GM21360 (cell line): ENCODE data around the gene DRD2.

Experiments used
- ATAC-seq: cut with Tn5 transposase; IDR thresholded peaks from one replicate; pipeline ENCODE4 v1.9.1; 2021; ENCODE audit warnings: mild to moderate bottlenecking, moderate library complexity; ENCODE audit not compliant: unreplicated experiment

Gene DRD2

DNA sequence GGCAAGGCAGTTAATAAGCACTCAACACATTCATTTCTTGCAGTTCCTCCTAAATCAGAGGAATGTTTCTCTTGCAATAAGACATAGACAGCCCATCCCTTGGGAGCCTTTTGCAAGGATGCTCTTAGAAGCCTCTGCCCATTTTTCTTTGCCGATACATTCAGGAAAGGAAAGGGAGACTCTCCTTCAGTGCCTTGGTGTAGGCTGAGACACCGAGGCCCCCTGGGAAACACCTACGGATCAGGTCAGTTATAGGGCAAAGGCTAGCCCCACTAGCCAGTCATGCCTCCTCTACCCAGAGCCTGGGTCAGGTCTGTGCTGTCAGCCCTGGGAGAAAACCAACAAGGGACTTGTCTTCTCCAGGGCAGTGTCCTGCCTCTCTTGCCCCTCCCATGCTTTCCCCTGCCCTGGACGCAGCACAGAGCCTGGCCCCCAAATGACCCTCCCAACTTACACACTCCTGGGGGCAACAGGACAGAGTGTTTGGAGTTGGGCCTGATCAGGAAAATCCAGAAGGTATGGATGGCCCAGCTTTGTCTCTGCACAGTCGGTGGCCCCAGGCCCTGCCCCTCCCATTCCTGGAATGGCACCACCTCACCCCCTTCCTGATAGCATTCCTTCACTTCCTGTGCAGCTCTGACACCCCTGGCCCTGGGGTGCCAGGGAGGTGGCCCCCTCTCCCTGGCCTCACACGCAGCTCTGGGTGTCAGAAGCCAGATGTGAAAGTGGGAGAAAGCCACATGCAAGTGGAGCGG lies 69.3 kb downstream of the DRD2 start:
- no peak for ATAC-seq

DNA sequence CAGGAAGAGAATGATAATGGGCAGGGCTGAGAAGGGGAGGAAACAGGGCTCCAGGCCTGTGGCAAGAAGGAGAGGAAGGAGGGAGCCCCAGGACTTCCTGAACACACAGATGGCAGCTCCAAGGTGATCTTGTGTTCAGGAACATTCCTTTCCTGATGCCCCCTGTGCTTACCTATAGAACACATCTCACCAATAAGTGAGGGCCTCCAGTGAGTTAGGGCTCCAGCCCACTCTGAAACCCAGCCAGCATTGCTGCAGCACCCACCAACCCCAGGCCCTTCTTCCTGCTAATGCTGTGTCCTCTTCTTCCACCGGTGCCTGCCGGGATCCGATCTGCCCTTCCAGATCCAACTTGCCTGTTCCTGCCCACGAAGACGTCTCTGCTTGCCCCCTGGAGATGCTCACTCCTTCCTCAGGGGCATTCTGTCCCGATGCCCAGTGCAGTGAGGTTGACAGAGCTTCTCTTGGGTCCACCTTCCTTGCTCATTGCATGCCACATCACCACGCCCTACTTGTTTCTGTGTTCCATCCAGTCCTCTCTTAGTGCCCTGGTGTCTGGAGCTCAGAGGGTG lies 70.3 kb downstream of the DRD2 start:
- ATAC-seq, result no peak

DNA sequence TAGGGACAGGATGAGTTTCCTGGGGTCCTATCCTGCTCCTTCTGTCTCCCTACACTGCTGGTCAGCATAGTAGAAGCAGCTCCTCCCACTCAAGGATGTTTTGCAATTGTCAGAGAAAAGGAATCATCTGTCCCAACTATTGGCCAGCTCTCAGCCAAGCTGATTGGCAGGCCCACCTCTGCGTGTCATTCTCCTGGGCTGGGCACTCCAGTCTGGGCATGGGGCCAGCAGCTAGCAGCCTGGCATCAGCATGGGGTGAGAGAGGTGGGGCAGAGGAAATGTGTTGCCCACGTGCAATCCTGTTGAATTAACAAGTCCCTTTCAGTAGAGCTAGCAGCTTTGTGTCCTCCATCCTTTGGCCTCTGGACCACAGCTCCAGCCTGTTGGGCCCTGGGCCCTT lies 73.5 kb downstream of the DRD2 start:
- no peak for ATAC-seq

DNA sequence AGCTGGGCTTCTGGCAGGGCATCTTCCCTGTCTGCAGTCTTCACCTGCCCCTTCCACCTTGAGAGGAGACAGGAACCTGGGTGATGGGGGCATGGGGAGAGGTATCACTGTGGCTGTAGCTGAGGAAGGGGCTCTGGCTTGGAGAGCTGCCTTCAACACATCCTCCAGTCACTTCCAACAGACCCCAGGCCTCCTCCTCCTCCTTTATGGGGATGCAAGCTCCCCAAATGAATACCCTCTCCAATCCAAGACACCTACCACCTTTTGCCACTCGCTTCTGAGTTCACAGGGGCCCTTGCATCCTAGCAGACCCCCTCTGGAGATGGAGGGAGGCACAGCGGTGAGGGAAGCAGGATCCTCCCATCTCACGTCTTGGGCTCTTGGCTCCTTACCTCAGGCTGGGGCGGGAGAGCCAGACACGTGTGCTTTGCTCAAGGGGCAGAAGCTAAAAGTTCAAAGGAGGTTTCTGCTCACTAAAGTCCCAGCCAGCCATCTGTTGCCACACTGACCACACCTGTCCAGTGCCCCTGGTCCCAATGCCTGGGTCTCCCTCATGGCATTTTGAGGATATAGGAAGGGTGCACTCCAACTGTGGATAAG lies 74.5 kb downstream of the DRD2 start:
- ATAC-seq, result no peak

DNA sequence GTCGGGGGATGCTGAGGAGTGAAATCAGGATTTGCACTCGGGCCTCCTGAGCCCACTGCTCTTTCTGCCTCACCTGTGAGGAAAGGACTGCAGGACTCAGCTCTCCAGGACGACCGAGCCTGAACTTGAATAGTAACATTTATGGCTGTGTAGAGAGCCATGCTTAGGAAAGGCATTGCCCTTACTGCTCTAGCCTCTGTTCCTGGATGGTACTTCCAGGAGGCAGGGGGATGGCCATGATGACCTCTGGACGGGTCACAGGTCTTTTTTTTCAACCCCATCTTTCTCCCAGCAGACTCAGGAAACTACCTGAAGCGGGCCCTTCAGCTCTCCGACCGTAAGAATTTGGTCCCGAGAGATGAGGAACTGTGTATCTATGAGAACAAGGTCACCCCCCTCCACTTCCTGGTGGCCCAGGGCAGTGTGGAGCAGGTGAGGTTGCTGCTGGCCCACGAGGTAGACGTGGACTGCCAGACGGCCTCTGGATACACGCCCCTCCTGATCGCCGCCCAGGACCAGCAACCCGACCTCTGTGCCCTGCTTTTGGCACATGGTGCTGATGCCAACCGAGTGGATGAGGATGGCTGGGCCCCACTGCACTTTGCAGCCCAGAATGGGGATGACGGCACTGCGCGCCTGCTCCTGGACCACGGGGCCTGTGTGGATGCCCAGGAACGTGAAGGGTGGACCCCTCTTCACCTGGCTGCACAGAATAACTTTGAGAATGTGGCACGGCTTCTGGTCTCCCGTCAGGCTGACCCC lies 76.3 kb downstream of the DRD2 start:
- ATAC-seq, result no peak

DNA sequence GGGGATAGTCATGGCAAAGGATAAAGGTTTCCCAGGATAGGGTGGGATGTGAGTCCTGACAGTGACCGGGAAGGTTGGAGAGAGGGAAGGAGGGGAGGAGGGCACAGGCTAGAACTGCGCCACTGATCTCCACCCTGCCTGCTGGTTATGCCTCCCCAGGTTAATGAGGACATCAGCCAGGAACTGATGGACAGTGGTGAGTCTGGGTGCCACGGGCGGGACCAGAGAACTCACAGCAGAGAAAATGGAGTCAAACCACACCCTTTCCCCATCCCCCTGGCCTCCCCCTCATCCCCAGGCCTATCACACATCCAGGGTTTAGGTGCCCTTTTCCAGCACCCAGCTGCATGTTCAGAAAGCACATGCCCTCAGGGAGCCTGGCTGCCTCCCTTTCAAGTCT lies 77.4 kb downstream of the DRD2 start:
- no peak for ATAC-seq

DNA sequence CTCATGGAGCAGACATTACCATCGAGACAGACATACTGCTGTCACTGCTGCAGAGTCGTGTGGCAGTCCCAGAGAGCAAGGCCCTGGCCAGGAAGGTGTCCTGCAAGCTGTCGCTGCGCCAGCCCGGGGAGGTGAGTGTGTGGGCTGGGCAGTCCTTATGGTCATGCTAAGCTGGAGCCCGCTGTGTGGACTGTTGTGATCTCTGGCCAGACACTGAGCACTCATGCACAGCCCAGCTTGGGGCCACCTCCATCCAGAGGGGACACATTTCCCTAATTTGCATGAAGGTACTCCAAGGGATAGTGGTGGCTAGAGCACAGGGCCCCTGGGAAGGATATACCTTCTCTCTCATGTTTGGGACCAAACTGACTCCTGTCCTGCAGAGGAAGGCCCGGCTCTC lies 78.0 kb downstream of the DRD2 start:
- ATAC-seq, result no peak

DNA sequence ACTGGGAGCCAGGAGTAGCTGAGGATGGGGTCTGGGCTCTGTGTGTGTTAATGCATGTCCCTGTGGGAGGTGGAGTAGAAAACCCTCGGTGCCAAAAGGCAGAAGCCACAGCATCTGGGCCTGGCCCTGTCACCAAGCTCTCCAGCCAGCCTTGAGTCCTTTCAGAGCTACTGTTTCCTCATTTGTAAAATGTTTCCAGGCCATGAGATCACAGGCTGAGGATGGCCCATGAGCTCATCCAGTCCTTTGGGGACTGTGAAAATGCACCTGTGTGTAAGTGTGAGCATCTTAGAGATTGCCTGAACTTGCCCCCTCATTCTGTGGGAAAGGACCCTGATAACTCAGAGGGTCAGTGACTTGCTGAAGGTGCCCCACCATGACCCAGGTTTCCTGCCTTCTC lies 78.5 kb downstream of the DRD2 start:
- ATAC-seq, result no peak

DNA sequence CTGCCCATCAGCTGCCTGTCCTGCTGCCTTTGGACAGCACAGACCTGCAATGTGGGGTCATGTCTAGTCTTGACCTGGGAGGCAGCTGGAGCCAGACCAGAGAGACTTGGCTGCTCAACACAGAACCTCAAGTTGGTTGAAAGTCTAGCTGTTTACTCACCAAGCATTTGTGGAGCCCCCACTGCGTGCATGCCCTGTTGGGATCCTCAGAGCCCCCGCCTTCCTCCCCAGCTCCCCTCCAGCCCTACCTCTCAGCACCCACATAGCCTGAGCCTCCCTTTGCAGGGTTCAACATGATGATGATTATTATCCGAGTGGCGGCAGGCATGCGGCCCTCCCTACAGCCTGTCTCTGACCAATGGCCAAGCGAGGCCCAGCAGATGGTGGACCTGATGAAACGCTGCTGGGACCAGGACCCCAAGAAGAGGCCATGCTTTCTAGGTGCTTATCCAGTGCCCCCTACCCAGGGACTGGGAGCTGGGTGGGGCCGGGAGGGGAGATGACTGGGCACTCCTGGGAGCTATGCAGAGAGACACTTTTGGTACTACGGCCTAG lies 79.3 kb downstream of the DRD2 start:
- no peak for ATAC-seq

DNA sequence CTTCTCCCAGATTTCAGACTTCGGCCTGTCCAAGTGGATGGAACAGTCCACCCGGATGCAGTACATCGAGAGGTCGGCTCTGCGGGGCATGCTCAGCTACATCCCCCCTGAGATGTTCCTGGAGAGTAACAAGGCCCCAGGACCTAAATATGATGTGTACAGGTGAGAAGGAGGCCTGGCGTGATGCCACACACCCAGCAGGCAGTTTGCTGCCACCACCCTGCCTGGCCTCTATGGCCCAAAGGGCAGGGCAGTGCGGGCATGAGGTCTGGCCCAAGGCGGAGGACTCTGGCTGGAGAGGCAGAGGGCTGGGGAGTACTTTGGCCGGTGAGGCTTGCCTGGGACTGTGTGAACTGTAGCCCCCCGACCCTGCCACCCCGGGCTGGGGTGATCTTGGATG lies 80.3 kb downstream of the DRD2 start:
- ATAC-seq, result no peak

DNA sequence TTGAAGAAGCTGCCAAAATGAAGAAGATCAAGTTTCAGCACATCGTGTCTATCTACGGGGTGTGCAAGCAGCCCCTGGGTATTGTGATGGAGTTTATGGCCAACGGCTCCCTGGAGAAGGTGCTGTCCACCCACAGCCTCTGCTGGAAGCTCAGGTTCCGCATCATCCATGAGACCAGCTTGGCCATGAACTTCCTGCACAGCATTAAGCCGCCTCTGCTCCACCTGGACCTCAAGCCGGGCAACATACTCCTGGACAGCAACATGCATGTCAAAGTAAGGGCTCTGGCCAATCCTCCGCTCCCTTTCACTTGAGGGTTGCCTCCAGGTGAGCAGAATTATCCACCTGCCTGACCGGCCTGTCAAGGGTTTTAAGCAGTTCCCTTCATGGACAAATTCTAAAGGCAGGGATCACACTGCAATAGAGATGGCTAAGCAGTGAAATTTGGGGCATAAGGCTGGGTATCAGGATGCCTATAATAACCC lies 81.7 kb downstream of the DRD2 start:
- no peak for ATAC-seq

DNA sequence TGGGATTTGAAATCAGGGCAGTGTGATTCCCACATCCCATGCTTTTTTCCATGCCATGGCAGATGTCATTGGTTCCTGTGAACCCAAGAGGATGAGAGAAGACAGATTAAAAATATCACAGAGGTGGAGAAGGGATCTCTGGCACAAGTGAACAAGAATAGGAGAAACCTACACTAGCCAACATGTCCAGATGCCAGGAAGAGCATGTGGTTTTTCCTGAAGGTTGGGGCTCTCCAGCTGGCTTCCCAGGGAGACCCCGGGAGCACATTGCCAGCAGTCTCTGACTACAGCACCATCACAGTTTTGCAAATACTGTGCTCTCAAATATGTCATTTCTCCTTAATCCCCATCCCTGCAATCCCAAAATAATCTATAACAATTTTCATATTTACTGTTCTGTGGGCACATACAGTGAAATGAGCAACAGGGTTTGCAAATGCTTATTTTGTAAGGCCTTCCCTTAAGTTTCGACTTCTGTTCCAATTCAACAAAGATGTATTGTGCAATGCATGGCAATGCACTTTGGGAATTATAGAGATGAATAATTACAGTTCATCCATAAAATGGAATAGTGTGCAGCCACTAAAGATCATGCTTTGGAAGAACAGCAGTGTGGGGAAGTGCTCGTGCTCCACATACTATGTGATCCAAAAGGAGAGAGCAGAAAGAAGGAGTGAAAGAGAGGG lies 82.8 kb downstream of the DRD2 start:
- ATAC-seq, result no peak

DNA sequence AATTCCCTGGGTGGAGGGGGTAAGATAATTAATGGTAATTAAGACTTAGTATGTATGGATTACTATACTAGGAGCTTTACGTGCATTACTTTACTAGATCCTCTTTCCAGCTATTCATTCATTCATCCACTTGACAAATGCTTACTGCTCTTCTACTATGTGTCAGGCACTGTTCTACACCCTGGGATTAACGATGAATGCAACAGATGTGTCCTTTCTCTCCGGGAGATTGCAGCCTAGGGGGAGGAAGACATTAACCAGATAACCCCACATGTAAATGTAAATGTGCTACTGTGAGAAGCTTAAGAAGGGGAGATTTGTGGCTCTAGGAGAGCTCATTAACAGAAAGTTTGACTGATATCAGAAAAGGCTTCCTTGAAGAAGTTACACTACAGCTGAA lies 85.9 kb downstream of the DRD2 start:
- ATAC-seq, result no peak

DNA sequence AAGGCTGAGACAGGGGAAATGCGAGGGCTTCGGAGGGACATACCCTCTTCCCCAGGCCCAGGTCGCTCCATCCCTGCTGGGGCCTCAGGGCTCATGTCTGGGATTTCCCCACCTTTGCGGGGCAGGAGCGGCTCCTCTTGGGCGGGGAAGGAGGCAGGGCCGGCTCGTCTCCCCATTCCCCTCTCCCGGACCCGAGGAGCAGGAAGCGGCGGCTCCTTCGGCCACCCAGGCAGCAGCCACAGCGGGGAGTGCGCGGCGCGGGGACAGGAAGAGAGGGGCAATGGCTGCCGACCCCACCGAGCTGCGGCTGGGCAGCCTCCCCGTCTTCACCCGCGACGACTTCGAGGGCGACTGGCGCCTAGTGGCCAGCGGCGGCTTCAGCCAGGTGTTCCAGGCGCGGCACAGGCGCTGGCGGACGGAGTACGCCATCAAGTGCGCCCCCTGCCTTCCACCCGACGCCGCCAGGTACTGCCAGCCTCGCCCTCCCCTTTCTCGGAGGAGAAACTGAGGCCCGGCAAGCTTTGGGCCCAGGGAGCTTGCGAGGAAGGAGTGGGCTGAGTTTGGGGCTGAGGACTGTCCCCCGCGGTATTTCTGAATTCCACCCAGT lies 87.5 kb downstream of the DRD2 start, which contains the start of gene ANKK1:
Gene ANKK1 (plus strand): TSS at position 175 of the 607 bp plus-strand sequence. CDS start 106 bp downstream, at position 281.
- no peak for ATAC-seq

DNA sequence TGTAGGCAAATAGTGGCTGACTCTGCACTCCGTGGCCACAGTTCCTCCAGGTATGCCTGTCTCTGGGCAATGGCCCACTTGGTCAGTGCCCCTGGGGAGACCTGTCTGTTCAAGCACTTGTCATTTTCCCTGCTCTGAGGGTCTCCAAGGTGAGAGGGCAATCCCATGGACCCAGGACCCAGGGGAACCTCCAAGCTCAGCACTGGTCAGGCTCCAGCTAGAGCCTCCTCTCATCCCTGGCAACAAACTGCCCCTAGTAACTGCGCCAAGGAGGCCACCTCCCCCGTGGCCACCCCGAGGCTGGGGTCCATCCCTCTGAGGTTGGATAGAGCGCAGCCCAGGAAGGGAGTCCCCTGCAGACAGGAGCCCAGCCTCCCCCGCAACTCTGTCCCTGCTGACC lies 88.3 kb downstream of the DRD2 start:
- no peak for ATAC-seq

DNA sequence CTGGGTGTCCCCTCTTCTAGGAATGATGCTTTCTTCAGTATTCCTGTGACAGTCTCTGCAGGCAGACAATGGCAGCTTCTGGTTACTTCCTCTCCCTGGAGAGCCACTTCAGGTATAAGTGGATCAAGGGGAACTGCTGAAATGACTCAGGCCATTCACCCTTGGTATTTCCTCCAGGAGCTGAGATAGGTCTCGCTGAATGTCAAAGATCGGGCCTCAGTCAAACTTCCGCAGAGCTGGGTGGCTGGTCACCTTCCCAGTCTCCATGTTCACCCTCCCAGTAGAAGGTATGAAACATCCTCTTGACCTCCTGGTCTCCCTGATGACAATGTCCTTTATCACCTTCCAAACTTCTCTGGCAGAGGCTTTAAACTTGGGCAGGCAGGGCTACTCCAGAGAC lies 89.4 kb downstream of the DRD2 start:
- ATAC-seq, result no peak

DNA sequence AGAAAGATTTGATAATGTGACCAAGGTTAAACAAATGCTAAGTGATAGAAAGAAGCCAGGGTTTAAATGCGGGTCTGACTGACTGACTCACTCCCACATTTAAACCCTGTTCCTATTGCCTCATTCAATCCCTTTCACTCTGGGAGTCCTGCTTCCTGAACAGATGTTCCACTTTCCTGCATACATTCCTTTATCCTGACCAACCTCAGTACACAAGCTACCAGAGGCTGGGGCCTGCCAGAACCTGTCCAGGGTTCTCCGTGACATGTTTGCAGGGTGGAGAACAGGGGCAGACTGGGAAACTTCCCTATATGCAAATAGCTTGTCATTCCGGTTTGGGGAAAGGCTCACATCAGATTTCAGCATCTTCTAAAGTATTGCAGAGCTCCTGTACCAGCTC lies 90.6 kb downstream of the DRD2 start:
- ATAC-seq, result no peak

DNA sequence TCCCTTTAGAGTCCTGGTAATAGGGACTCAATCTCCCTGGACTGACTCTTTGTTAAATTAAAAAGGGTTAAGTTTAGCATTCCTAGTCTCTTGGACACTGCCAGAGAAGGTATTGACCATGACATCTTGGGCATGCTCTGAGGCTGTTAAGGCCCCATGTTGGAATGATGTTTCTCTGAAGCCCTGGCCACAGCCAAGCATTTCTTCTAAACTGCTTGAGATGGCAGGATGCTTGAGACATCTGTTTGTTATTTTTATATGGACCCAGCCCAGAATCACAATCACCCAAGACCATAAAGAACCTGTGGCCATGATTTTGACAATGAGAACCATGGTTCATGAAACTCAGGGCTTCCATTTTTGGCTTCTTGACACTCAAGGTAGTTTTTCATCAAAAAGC lies 93.1 kb downstream of the DRD2 start:
- no peak for ATAC-seq

DNA sequence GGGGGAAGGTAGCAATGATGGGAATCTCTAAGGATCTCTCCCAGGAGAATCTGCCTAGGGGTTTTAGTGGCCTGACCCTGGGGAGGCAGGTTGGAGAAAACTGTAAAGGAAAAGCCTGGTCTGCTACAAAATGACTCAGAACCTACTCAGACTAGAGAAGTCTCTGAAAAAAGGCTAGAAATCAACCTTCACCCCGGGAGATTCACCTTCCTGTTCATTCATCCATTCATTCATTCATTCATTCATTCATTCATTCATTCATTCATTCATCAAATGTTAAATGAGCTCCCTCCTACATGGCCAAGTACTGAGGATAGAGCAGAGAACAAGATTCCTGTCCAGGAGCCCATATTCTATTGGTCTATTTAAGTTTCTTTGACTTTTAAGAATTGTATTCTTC lies 96.5 kb downstream of the DRD2 start:
- no peak for ATAC-seq

DNA sequence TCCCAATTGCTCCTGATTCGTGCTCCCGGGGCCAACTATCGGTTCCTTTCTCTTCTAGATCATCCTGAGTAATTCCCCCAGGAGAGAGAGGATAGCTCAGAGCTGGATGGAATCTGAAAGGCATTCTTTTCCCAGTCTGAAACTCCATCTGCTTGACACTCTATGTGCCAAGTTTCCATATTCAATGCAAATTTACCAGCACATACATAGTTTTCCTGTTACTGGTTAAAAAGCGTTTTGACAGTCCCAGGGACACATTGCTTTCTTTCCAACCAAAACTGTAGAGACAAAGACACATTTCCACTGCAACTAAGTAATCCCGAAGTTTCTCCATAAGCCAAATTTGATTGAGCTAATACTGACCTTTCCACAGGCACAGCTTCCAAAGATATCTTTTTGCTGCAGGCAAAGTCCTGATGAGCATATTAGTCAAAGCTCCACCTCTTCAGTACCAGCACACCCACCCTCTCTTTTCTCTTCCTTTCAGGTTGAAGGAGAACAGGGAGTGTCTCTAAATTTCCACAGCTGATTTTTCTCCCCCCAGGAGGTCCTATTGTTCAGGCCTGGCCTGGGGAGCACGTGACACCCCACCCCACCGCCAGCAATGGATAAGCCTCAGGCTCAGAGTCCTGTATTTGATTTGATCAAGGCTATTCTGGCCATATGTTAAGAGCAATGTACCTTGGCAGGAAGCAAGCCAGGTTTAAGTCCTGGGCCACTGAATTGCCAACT lies 97.4 kb downstream of the DRD2 start:
- ATAC-seq, result no peak
